ENCODE data around the gene ANKS1B.

DNA sequence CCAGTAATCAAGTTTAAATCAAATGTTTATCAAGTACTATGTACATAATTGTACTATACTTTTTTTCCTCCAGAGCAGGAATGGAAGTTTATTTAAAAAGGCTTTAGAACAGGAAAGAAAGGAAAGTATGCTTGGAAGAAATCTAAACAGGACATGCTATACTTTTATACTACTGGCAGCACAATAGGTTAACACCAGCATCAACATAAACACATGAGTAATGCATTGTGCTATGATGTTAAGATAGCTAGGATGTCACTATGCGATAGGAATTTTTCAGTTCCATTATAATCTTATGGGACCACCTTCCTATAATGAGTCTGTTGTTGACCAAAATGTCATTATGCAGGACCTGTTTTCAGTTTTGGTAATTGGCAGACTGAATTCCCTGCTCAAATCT lies 41.5 kb upstream of the ANKS1B start:
- TF ChIP-seq, protein P1, sequence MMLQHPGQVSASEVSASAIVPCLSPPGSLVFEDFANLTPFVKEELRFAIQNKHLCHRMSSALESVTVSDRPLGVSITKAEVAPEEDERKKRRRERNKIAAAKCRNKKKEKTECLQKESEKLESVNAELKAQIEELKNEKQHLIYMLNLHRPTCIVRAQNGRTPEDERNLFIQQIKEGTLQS (IDR thresholded peaks at IDR 0.05), result no peak
- no peak for TF ChIP-seq POLR2AphosphoS5 (IDR thresholded peaks at IDR 0.05; ENCODE audit: low read depth, low read length)
- TF ChIP-seq, protein P2, sequence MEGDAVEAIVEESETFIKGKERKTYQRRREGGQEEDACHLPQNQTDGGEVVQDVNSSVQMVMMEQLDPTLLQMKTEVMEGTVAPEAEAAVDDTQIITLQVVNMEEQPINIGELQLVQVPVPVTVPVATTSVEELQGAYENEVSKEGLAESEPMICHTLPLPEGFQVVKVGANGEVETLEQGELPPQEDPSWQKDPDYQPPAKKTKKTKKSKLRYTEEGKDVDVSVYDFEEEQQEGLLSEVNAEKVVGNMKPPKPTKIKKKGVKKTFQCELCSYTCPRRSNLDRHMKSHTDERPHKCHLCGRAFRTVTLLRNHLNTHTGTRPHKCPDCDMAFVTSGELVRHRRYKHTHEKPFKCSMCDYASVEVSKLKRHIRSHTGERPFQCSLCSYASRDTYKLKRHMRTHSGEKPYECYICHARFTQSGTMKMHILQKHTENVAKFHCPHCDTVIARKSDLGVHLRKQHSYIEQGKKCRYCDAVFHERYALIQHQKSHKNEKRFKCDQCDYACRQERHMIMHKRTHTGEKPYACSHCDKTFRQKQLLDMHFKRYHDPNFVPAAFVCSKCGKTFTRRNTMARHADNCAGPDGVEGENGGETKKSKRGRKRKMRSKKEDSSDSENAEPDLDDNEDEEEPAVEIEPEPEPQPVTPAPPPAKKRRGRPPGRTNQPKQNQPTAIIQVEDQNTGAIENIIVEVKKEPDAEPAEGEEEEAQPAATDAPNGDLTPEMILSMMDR (IDR thresholded peaks at IDR 0.05 in 2 of 3, conservative IDR thresholded peaks at IDR 0.05 in 1 of 3; ENCODE audit: borderline replicate concordance in 1 of 3, insufficient read depth in 1 of 3, low read depth in 2 of 3, low read length in 2 of 3), result no peak
- no peak for TF ChIP-seq TCF7L2 (IDR thresholded peaks at IDR 0.05; ENCODE audit: borderline replicate concordance, extremely low read depth, insufficient read depth, insufficient read length)
- TF ChIP-seq SRF (IDR thresholded peaks at IDR 0.05; ENCODE audit: low read depth), result no peak
- no peak for TF ChIP-seq EZH2 (IDR thresholded peaks at IDR 0.05)
- no peak for TF ChIP-seq POLR2A (IDR thresholded peaks at IDR 0.05; ENCODE audit: borderline replicate concordance, extremely low read depth, insufficient read depth, insufficient read length)
- no peak for TF ChIP-seq SP1 (IDR thresholded peaks at IDR 0.05; ENCODE audit: low read depth)
- TF ChIP-seq YY1 (IDR thresholded peaks at IDR 0.05; ENCODE audit: extremely low read depth, insufficient replicate concordance, low read depth, low read length), result no peak
- TF ChIP-seq, protein P3, sequence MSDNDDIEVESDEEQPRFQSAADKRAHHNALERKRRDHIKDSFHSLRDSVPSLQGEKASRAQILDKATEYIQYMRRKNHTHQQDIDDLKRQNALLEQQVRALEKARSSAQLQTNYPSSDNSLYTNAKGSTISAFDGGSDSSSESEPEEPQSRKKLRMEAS (IDR thresholded peaks at IDR 0.05), result no peak
- TF ChIP-seq SIN3A (IDR thresholded peaks at IDR 0.05; ENCODE audit: low read depth), result no peak

Measured in HCT116 (cell line).